CD4-positive, alpha-beta memory T cell (primary cell): ENCODE results near the gene MRTFA. TPM values are rescaled to one million over a fixed set of nuclear protein-coding genes. Genes with fewer than 3 reads are reported as not detected.
A peak's percentile ranks its signal among the peaks of the same experiment; 100 is the strongest.

ENCODE experiments used
- CTCF ChIA-PET: fragments of 350-600 bp; sonication (Branson Sonifier 250); formaldehyde crosslinking; loops from one replicate; lab custom pipeline; 2021; ENCODE audit warnings: inconsistent platforms; ENCODE audit not compliant: partially characterized antibody; lab: Charles Lee
- POLR2A ChIA-PET: fragments of 350-600 bp; sonication (Branson Sonifier 250); formaldehyde crosslinking; loops from one replicate; lab custom pipeline; 2021; ENCODE audit not compliant: partially characterized antibody; lab: Charles Lee
- DNase-seq, 5 donors: peaks; one replicate each; pipeline versions ENCODE4 v3.0.0 to v3.0.0-alpha.2; 2020 to 2022; ENCODE audit warnings: mixed read lengths in 1 of 5
- H3K27ac ChIP-seq: one replicate; pipeline ENCODE4 v1.7.0; 2013; ENCODE audit warnings: low read depth, low read length
- H3K27me3 ChIP-seq: 2 replicates; pipeline ENCODE4 v1.7.0; 2013; ENCODE audit warnings: mild to moderate bottlenecking, low read length, moderate library complexity; ENCODE audit not compliant: insufficient read depth
- H3K36me3 ChIP-seq: 2 replicates; pipeline ENCODE4 v1.7.0; 2013; ENCODE audit warnings: mild to moderate bottlenecking, low read length, moderate library complexity; ENCODE audit not compliant: insufficient read depth
- H3K4me1 ChIP-seq: 2 replicates; pipeline ENCODE4 v1.7.0; 2013; ENCODE audit warnings: mild to moderate bottlenecking, low read length, moderate library complexity; ENCODE audit not compliant: insufficient read depth
- H3K4me3 ChIP-seq, 2 donors: one replicate each; pipeline ENCODE4 v1.7.0; 2013; ENCODE audit warnings: low read length in 2 of 2, mild to moderate bottlenecking in 1 of 2
- H3K9me3 ChIP-seq, 2 donors: one replicate each; pipeline ENCODE4 v1.7.0; 2013; ENCODE audit warnings: low read length in 2 of 2, control low read depth in 1 of 2; ENCODE audit not compliant: control insufficient read depth in 1 of 2
- H3K27ac Mint-ChIP-seq, 7 donors: one replicate each; pipeline ENCODE4 v1.8.0; 2020 to 2021; ENCODE audit warnings: mixed read lengths in 7 of 7, mild to moderate bottlenecking in 6 of 7, inconsistent platforms in 3 of 7, moderate library complexity in 3 of 7
- H3K27me3 Mint-ChIP-seq, 2 donors: one replicate each; pipeline ENCODE4 v1.8.0; 2020 to 2021; ENCODE audit warnings: mixed read lengths in 2 of 2
- H3K36me3 Mint-ChIP-seq, 2 donors: one replicate each; pipeline ENCODE4 v1.8.0; 2020 to 2021; ENCODE audit warnings: mixed read lengths in 2 of 2, inconsistent platforms in 1 of 2, mild to moderate bottlenecking in 1 of 2
- H3K4me1 Mint-ChIP-seq, 4 donors: one replicate each; pipeline ENCODE4 v1.8.0; 2020 to 2021; ENCODE audit warnings: mixed read lengths in 4 of 4, mild to moderate bottlenecking in 1 of 4
- H3K4me3 Mint-ChIP-seq, 8 donors: one replicate each; pipeline ENCODE4 v1.8.0; 2020 to 2021; ENCODE audit warnings: mixed read lengths in 8 of 8, mild to moderate bottlenecking in 7 of 8, moderate library complexity in 6 of 8, inconsistent platforms in 3 of 8
- H3K9me3 Mint-ChIP-seq, 8 donors: one replicate each; pipeline ENCODE4 v1.8.0; 2020 to 2021; ENCODE audit warnings: mixed read lengths in 8 of 8, mild to moderate bottlenecking in 5 of 8, inconsistent platforms in 3 of 8, moderate library complexity in 1 of 8
- intact Hi-C: fragments of 100-400 bp; cut with micrococcal nuclease; formaldehyde crosslinking; loops from one replicate; pipeline ENCODE4 v1.15.1; 2023
- polyA plus RNA-seq, 2 donors: library from polyadenylated mRNA; unstranded; fragments of 300-500 nt; fragmentation: Illumina TruSeq; gene quantifications; one replicate each; pipeline ENCODE4 v1.2.3, GENCODE V29; 2021
- total RNA-seq, 2 experiments: library from RNA; stranded (reverse); gene quantifications; one replicate each; pipeline ENCODE4 v1.2.3, GENCODE V29; 2021

Gene MRTFA
- total and polyA plus RNA-seq, 4 experiments from 2014 or later: 5.3 to 91.6 (median 50.9) TPM

- Mint-ChIP-seq H3K9me3 (peaks cover 0 to 2% (median 0%) of the 10 kb centered on the region in 8 donors), H3K36me3 (peaks cover 0 to 10% of the 10 kb centered on the region in 2 donors), H3K27me3 (no peaks in the 10 kb centered on the region), H3K4me1 (peaks cover 23 to 27% (median 24%) of the 10 kb centered on the region in 4 donors), H3K4me3 (no peak overlapping the region), H3K27ac (peak overlapping the region in 2 of 7 donors; percentile 17 to 21)
- Histone ChIP-seq H3K36me3 (no peaks in the 10 kb centered on the region), H3K27me3 (no peaks in the 10 kb centered on the region), H3K27ac (no peak overlapping the region), H3K4me3 (no peak overlapping the region), H3K4me1 (peaks cover 21% of the 10 kb centered on the region), H3K9me3 (no peaks in the 10 kb centered on the region)
- CTCF ChIA-PET: interaction anchor here (0.8 to 12.1 kb wide), 16 partner anchors 8 to 951 kb away, joined by 3 to 338 read pairs (median 4); no protein-coding TSS in a partner anchor
- DNase-seq: no peak
- POLR2A ChIA-PET: interaction anchor here (1.0 to 2.9 kb wide), 4 partner anchors 22 to 50 kb away, joined by 3 to 22 read pairs (median 6); no protein-coding TSS in a partner anchor
- intact Hi-C loops: no loop called here
Measured at GRCh38 chr22:40485813-40486667, 150.5 kb downstream of the MRTFA start.

- Mint-ChIP-seq H3K36me3 (peaks cover 0 to 11% of the 10 kb centered on the region in 2 donors), H3K27me3 (no peaks in the 10 kb centered on the region), H3K4me3 (no peak overlapping the region), H3K9me3 (peaks cover 0 to 2% (median 0%) of the 10 kb centered on the region in 8 donors), H3K4me1 (peaks cover 25 to 29% (median 27%) of the 10 kb centered on the region in 4 donors), H3K27ac (peak overlapping the region in 2 of 7 donors; percentile 15 to 30)
- no peaks in the 10 kb centered on the region for H3K9me3 ChIP-seq
- H3K27me3 ChIP-seq: no peaks in the 10 kb centered on the region
- ChIA-PET CTCF (interaction anchor here (0.7 to 12.1 kb wide), 4 partner anchors 7 to 305 kb away, joined by 4 to 338 read pairs (median 4); no protein-coding TSS in a partner anchor), POLR2A (interaction anchor here (1.0 to 1.4 kb wide), 3 partner anchors 21 to 48 kb away, joined by 3 to 4 read pairs (median 3); no protein-coding TSS in a partner anchor)
- H3K4me1 ChIP-seq: peaks cover 24% of the 10 kb centered on the region
- H3K4me3 ChIP-seq: no peak overlapping the region
- no peak overlapping the region for H3K27ac ChIP-seq
- H3K36me3 ChIP-seq: no peaks in the 10 kb centered on the region
- intact Hi-C loops: no loop called here
- no peak for DNase-seq
Measured at GRCh38 chr22:40484906-40485669, 151.4 kb downstream of the MRTFA start.

GRCh38 chr22:40482886-40483285 lies 153.6 kb downstream of the MRTFA start:
- H3K27ac Mint-ChIP-seq: no peak overlapping the region

GRCh38 chr22:40482391-40482790 lies 154.1 kb downstream of the MRTFA start:
- no peaks in the 10 kb centered on the region for H3K27me3 Mint-ChIP-seq

More at GRCh38 chr22:40482886-40483285, 153.6 kb downstream of the MRTFA start:
- intact Hi-C loops: no loop called here
- H3K9me3 Mint-ChIP-seq: peaks cover 0 to 2% (median 0%) of the 10 kb centered on the region in 8 donors
- H3K9me3 ChIP-seq: no peaks in the 10 kb centered on the region
- no peak overlapping the region for H3K4me3 Mint-ChIP-seq
- H3K27me3 ChIP-seq: no peaks in the 10 kb centered on the region
- H3K36me3 ChIP-seq: no peaks in the 10 kb centered on the region
- H3K36me3 Mint-ChIP-seq: peaks cover 0 to 11% of the 10 kb centered on the region in 2 donors
- ChIA-PET CTCF (interaction anchor here (1.1 to 12.1 kb wide), 3 partner anchors 17 to 164 kb away, joined by 3 to 338 read pairs (median 5); no protein-coding TSS in a partner anchor), POLR2A (interaction anchor here (1.0 kb wide), 1 partner anchor 46 kb away, joined by 4 read pairs; no protein-coding TSS in a partner anchor)
- DNase-seq: no peak
- H3K27me3 Mint-ChIP-seq: no peaks in the 10 kb centered on the region
- no peak overlapping the region for H3K4me3 ChIP-seq
- peaks cover 40% of the 10 kb centered on the region for H3K4me1 ChIP-seq
- peaks cover 29 to 43% (median 35%) of the 10 kb centered on the region in 4 donors for H3K4me1 Mint-ChIP-seq
- no peak overlapping the region for H3K27ac ChIP-seq

GRCh38 chr22:40480996-40481395 lies 155.5 kb downstream of the MRTFA start:
- DNase-seq: no peak
- H3K36me3 Mint-ChIP-seq: peaks cover 0 to 11% of the 10 kb centered on the region in 2 donors
- peaks cover 28% of the 10 kb centered on the region for H3K4me1 ChIP-seq
- H3K9me3 ChIP-seq: no peaks in the 10 kb centered on the region
- ChIA-PET CTCF (no interaction called here), POLR2A (no interaction called here)
- peaks cover 0 to 2% (median 0%) of the 10 kb centered on the region in 8 donors for H3K9me3 Mint-ChIP-seq
- no peak overlapping the region for H3K4me3 Mint-ChIP-seq
- no peak overlapping the region for H3K4me3 ChIP-seq
- no peaks in the 10 kb centered on the region for H3K36me3 ChIP-seq
- no peaks in the 10 kb centered on the region for H3K27me3 Mint-ChIP-seq
- peaks cover 21 to 37% (median 29%) of the 10 kb centered on the region in 4 donors for H3K4me1 Mint-ChIP-seq
- intact Hi-C loops: no loop called here
- H3K27me3 ChIP-seq: no peaks in the 10 kb centered on the region
- peak overlapping the region in 3 of 7 donors; percentile 37 to 47 (median 45) for H3K27ac Mint-ChIP-seq
- no peak overlapping the region for H3K27ac ChIP-seq

More at GRCh38 chr22:40482391-40482790, 154.1 kb downstream of the MRTFA start:
- H3K36me3 Mint-ChIP-seq: peaks cover 0 to 11% of the 10 kb centered on the region in 2 donors
- ChIA-PET CTCF (interaction anchor here (0.7 to 12.1 kb wide), 5 partner anchors 10 to 164 kb away, joined by 3 to 338 read pairs (median 5); no protein-coding TSS in a partner anchor), POLR2A (interaction anchor here (1.0 kb wide), 1 partner anchor 46 kb away, joined by 4 read pairs; no protein-coding TSS in a partner anchor)
- H3K4me3 Mint-ChIP-seq: no peak overlapping the region
- peaks cover 0 to 2% (median 0%) of the 10 kb centered on the region in 8 donors for H3K9me3 Mint-ChIP-seq
- H3K27ac Mint-ChIP-seq: no peak overlapping the region
- intact Hi-C loops: no loop called here
- peaks cover 40% of the 10 kb centered on the region for H3K4me1 ChIP-seq
- peaks cover 29 to 43% (median 34%) of the 10 kb centered on the region in 4 donors for H3K4me1 Mint-ChIP-seq
- no peak overlapping the region for H3K4me3 ChIP-seq
- H3K27ac ChIP-seq: no peak overlapping the region
- H3K9me3 ChIP-seq: no peaks in the 10 kb centered on the region
- no peak for DNase-seq
- H3K36me3 ChIP-seq: no peaks in the 10 kb centered on the region
- H3K27me3 ChIP-seq: no peaks in the 10 kb centered on the region

- Histone ChIP-seq H3K36me3 (no peaks in the 10 kb centered on the region), H3K4me3 (no peak overlapping the region), H3K27ac (no peak overlapping the region), H3K27me3 (no peaks in the 10 kb centered on the region), H3K4me1 (peaks cover 28% of the 10 kb centered on the region), H3K9me3 (no peaks in the 10 kb centered on the region)
- CTCF ChIA-PET: interaction anchor here (1.2 to 5.1 kb wide), 13 partner anchors 8 to 455 kb away, joined by 3 to 67 read pairs (median 5); no protein-coding TSS in a partner anchor
- peaks cover 15 to 33% (median 25%) of the 10 kb centered on the region in 4 donors for H3K4me1 Mint-ChIP-seq
- H3K27ac Mint-ChIP-seq: no peak overlapping the region
- H3K9me3 Mint-ChIP-seq: no peaks in the 10 kb centered on the region
- intact Hi-C loops: loop anchor here (2.0 kb wide), 1 partner anchor 43 kb away; no protein-coding TSS in a partner anchor
- peaks cover 0 to 7% of the 10 kb centered on the region in 2 donors for H3K36me3 Mint-ChIP-seq
- H3K27me3 Mint-ChIP-seq: no peaks in the 10 kb centered on the region
- POLR2A ChIA-PET: interaction anchor here (0.9 to 1.3 kb wide), 2 partner anchors 17 to 157 kb away, joined by 3 to 4 read pairs; partner anchors contain the start of gene MRTFA
- no peak overlapping the region for H3K4me3 Mint-ChIP-seq
- DNase-seq: no peak
Measured at GRCh38 chr22:40479887-40480538, 156.5 kb downstream of the MRTFA start.
